Head of caudate nucleus (tissue), 42 donors: ENCODE data around the gene BAMBI.

ENCODE experiments used
- DNase-seq, 42 donors: peaks; one replicate each; pipeline versions ENCODE4 v3.0.0 to v3.0.0-alpha.2; 2020 to 2021; ENCODE audit warnings: mixed read lengths in 7 of 42
- intact Hi-C: fragments of 100-400 bp; cut with DNase I; formaldehyde crosslinking; loops from one replicate; pipeline ENCODE4 v1.15.0; 2022

The BAMBI gene

DNA sequence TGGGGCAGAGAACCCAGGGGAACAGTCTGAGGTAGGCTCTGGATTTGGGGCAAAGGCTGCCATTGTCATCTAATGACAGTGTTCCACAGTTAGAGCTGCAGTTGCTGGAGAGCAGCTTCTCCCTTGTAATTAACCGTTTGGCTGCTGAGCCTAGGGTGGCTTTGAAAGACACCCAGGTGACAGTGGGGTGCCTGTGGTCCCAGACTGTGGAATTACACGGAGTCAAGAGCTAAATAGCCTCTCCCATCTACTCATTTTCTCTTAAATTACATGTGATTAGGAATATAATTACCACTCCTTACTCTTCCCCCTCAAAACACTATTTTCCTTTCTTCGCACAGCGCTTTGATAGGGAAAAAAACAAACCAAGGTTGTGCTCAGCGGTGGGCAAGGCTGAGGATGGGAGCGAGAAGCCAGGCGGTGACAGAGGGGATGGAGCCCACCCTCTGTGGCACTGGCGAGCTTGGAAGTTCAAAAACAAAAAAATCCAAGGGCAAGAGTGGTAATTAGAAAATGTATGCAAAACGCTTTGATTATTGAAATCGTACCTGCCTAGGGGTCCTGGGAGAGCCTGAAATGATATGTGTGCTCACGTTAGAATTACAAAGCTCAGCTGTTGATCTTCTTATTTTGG, 44.1 kb downstream of the BAMBI start:
- intact Hi-C loops: no loop called here
- no peak for DNase-seq

DNA sequence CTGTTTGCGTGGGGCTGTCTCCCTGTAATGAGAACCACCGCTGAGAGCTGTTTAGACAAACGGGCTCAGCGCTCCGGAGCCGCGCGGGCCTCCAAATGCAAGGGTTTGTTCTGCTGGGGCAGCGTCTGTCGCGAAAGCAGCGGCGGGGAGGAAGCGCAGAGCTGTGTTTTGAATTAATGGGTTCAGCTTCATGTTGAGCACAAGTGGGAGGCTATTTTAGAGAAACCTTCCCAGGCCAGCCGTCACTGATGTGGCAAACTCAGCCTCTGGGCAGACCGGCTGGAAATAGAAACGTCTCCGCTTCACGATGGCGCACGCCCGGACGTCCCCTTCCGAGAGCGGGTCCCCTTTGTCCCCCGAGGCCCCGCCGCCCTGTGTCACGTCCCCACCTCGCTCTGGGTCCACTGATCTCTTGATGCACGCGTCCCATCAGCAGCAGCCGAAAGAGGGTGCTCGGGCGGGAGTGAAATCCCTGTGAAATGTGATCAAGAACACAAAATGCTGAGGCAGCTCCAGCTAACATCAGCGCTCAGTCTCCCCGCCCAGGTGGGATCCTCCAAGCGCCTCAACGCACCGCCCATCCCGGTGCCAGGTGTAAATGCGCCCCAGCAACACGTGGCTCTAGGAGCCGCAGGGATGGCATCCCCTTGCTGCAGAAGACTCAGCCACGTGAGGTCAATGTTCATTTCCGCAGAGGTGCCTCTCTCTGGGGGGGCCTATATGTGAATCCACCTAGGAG, 44.9 kb downstream of the BAMBI start:
- intact Hi-C loops: no loop called here
- peak; percentile 40 to 80 (median 61) for DNase-seq

DNA sequence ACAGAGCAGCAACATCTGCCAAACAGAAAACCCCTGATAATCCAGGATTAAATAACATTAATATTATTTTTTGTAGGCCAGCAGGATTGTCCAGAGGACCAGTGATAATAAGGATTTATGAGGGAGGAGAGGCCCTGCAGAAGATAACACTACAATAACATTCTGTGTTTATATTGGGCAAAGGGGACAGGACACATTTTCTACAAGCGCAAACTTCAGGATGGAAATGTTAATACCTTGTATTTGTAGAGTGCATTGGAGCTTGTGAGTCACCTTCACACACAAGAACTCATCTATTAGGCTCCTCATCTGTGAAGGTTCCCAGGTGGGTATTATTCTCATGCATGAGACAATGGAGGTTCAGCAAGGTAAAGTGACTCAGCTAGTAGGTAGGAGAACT, 51.0 kb downstream of the BAMBI start:
- intact Hi-C loops: no loop called here
- DNase-seq: no peak

DNA sequence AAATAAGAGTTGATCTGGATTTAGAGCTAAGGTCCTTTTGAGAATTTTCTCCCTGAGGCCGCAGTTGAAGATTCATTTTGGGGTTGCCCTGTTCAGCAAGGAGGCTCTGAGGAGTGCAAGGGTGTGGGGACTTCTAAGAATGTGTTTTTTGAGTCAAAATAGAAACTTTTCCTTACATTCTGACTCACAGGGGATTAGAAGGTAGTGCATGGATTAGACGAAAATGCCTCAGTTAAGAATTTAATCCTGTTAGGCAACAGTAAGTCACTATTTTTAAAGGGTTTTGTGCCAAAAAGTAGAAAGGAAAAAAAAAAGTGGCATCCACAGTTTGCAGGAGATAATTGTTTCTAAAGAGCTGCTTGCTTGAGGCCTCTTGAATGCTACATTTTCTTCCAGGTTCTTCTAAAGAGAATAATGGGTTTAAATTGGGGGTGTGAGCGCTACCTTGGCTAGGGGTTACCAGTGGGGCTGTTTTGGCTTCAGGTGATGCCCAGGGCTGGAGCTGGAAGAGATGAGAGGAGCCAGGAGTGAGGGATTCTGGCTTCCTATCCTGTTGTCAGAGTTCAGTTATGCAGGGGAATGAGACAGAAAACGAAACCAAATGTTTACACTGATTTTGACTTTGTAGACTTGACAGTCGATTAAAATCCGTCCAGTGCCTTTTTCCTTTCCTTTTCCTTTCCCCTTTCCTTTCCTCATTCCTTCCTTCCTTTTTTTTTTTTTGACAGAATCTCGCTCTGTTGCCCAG, 52.9 kb downstream of the BAMBI start:
- intact Hi-C loops: no loop called here
- no peak for DNase-seq

- intact Hi-C loops: no loop called here
- DNase-seq: no peak
These were observed 54.8 kb downstream of the BAMBI start for GRCh38 chr10:28732091-28732490.
